HUDEP-2 (cell line): ENCODE data around the gene UBAP2L.
"Not testable (repeated sequence)": the region's sequence is repeated elsewhere in the genome, so short reads cannot be mapped to it uniquely, and the experiment has no call there.

Source experiments
- DNase-seq, 76 experiments: peaks; one replicate each; lab custom pipeline; 2025; ENCODE audit not compliant: unreplicated experiment in 76 of 76; lab: John Stamatoyannopoulos, UW

UBAP2L gene

GRCh38 chr1:154304664-154305337 lies 84.0 kb downstream of the UBAP2L start:
- DNase-seq = no peak

DNA sequence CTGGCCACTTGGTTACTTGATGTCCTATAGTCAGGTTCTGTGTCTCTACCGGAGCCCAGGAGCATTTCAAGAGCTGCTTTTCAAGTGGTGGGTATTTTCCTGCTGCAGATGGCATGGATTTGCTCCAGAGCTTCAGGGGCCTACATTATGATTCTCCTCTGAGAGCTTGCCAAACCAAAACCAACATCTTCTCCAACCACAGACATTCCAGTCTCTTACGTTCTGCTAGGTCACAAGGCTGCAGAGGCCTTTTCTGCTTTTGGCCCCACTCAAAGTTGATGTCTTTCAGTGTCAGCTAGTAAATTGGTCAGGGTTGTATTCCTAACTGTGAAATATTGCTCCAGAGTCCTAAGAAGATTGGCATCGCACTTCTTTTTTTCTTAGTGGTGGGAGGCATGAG lies 85.4 kb downstream of the UBAP2L start:
- no peak for DNase-seq

GRCh38 chr1:154307670-154308270 lies 87.0 kb downstream of the UBAP2L start:
- DNase-seq = peak in 24 of 76 experiments; percentile 5 to 52 (median 21)

DNA sequence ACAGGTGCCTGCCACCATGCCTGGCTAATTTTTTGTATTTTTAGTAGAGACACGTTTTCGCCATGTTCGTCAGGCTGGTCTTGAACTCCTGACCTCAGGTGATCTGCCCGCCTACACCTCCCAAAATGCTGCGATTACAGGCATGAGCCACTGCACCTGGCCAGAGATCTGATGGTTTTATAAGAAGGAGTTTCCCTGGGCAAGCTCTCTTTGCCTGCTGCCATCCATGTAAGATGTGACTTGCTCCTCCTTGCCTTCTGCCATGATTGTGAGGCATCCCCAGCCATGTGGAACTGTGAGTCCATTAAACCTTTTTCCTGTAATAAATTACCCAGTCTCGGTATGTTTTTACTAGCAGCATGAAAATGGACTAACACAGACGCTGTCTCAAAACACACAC lies 88.4 kb downstream of the UBAP2L start:
- DNase-seq = not testable (repeated sequence)

GRCh38 chr1:154312229-154313065 lies 91.7 kb downstream of the UBAP2L start:
- DNase-seq = not testable (repeated sequence)

GRCh38 chr1:154313066-154313356 lies 92.3 kb downstream of the UBAP2L start:
- no peak for DNase-seq

GRCh38 chr1:154314226-154314625 lies 93.5 kb downstream of the UBAP2L start:
- DNase-seq = not testable (repeated sequence)

GRCh38 chr1:154316704-154317103 lies 95.9 kb downstream of the UBAP2L start:
- DNase-seq = no peak

DNA sequence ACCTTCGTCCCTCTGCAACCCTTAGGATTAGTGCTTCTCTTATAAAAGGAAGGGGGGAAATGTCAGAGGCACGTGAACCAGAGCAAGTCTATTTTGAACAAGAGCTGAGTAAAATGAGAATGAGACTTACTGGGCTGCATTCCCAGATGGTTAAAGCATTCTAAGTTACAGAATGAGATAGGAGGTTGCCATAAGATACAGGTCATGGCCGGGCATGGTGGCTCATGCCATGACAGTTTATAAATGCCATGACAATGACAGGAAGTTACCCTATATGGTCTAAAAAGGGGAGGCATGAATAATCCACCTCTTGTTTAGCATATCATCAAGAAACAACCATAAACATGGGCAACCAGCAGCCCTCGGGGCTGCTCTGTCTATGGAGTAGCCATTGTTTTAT lies 97.6 kb downstream of the UBAP2L start:
- DNase-seq = no peak
